Liver (tissue), 9 donors: ENCODE data around the gene SLC12A5. TPM values are rescaled to one million over a fixed set of nuclear protein-coding genes. Genes with fewer than 3 reads are reported as not detected.

Experiments
- DNase-seq: peaks from one replicate; pipeline ENCODE4 v3.0.0-alpha.2; 2017; ENCODE audit warnings: low spot score
- H3K27ac ChIP-seq, 2 donors: one replicate each; pipeline ENCODE4 v1.7.0; 2013; ENCODE audit warnings: inconsistent platforms in 2 of 2, low read length in 2 of 2, control low read depth in 1 of 2, low read depth in 1 of 2, mild to moderate bottlenecking in 1 of 2
- H3K27me3 ChIP-seq, 4 donors: one replicate each; pipeline versions ENCODE4 v1.6.1 to v1.7.0; 2013; ENCODE audit warnings: low read length in 3 of 4, inconsistent platforms in 1 of 4, mild to moderate bottlenecking in 1 of 4, moderate library complexity in 1 of 4; ENCODE audit not compliant: control insufficient read depth in 4 of 4, insufficient read depth in 4 of 4
- H3K36me3 ChIP-seq, 4 donors: one replicate each; pipeline versions ENCODE4 v1.6.1 to v1.7.0; 2013; ENCODE audit warnings: low read length in 3 of 4, mild to moderate bottlenecking in 3 of 4, low read depth in 1 of 4, moderate library complexity in 1 of 4; ENCODE audit not compliant: control insufficient read depth in 4 of 4, insufficient read depth in 3 of 4
- H3K4me1 ChIP-seq, 4 donors: one replicate each; pipeline versions ENCODE4 v1.6.1 to v1.7.0; 2013; ENCODE audit warnings: low read length in 3 of 4, mild to moderate bottlenecking in 3 of 4, moderate library complexity in 1 of 4; ENCODE audit not compliant: control insufficient read depth in 4 of 4, insufficient read depth in 4 of 4
- H3K4me3 ChIP-seq, 3 donors: one replicate each; pipeline versions ENCODE4 v1.6.1 to v1.7.0; 2013; ENCODE audit warnings: low read length in 3 of 3, control low read depth in 1 of 3, low read depth in 1 of 3, mild to moderate bottlenecking in 1 of 3
- H3K9ac ChIP-seq, 2 donors: one replicate each; pipeline ENCODE4 v1.7.0; 2013; ENCODE audit warnings: low read length in 2 of 2, mild to moderate bottlenecking in 2 of 2, moderate library complexity in 2 of 2, control low read depth in 1 of 2, low read depth in 1 of 2
- H3K9me3 ChIP-seq, 4 donors: one replicate each; pipeline versions ENCODE4 v1.6.1 to v1.7.0; 2013; ENCODE audit warnings: low read length in 3 of 4; ENCODE audit not compliant: control insufficient read depth in 4 of 4
- ATF3 ChIP-seq: IDR thresholded peaks from 2 replicates; pipeline ENCODE4 v1.6.1; 2016; ENCODE audit warnings: antibody characterized with exemption
- CTCF ChIP-seq: fragments of 150-350 bp; IDR thresholded peaks from 2 replicates; pipeline ENCODE4 v1.5.1; 2017; ENCODE audit warnings: improper control_type of control experiment, low read depth, low read length; ENCODE audit not compliant: missing input control
- EGR1 ChIP-seq, 2 donors: IDR thresholded peaks; 2 replicates each; pipeline ENCODE4 v1.6.1; 2016 to 2018; ENCODE audit warnings: antibody characterized with exemption in 2 of 2, low read depth in 2 of 2
- FOXA1 ChIP-seq: IDR thresholded peaks from 2 replicates; pipeline ENCODE4 v1.6.1; 2016; ENCODE audit warnings: antibody characterized with exemption
- FOXA2 ChIP-seq: IDR thresholded peaks from 2 replicates; pipeline ENCODE4 v1.6.1; 2016; ENCODE audit warnings: antibody characterized with exemption
- GABPA ChIP-seq, 2 donors: IDR thresholded peaks in 1 of 2; conservative IDR thresholded peaks in 1 of 2; 2 replicates each; pipeline ENCODE4 v1.6.1; 2016; ENCODE audit warnings: antibody characterized with exemption in 2 of 2, mild to moderate bottlenecking in 1 of 2, moderate library complexity in 1 of 2
- HNF4A ChIP-seq, 2 donors: conservative IDR thresholded peaks; 2 replicates each; pipeline ENCODE4 v1.6.1; 2016; ENCODE audit warnings: antibody characterized with exemption in 2 of 2, mild to moderate bottlenecking in 2 of 2
- HNF4G ChIP-seq: IDR thresholded peaks from 2 replicates; pipeline ENCODE4 v1.6.1; 2016; ENCODE audit warnings: antibody characterized with exemption
- JUND ChIP-seq, 2 donors: IDR thresholded peaks; 2 replicates each; pipeline ENCODE4 v1.6.1; 2016; ENCODE audit warnings: antibody characterized with exemption in 2 of 2
- MAX ChIP-seq: IDR thresholded peaks from 2 replicates; pipeline ENCODE4 v1.6.1; 2016; ENCODE audit warnings: antibody characterized with exemption
- NR2F2 ChIP-seq: IDR thresholded peaks from 2 replicates; pipeline ENCODE4 v1.6.1; 2016; ENCODE audit warnings: antibody characterized with exemption
- RAD21 ChIP-seq, 2 donors: IDR thresholded peaks; 2 replicates each; pipeline ENCODE4 v1.6.1; 2016; ENCODE audit warnings: antibody characterized with exemption in 2 of 2, mild to moderate bottlenecking in 2 of 2
- RXRA ChIP-seq, 2 donors: IDR thresholded peaks; 2 replicates each; pipeline ENCODE4 v1.6.1; 2017 to 2018; ENCODE audit warnings: antibody characterized with exemption in 2 of 2, mild to moderate bottlenecking in 1 of 2
- SP1 ChIP-seq: IDR thresholded peaks from 2 replicates; pipeline ENCODE4 v1.6.1; 2018; ENCODE audit warnings: antibody characterized with exemption, mild to moderate bottlenecking
- TAF1 ChIP-seq: conservative IDR thresholded peaks from 2 replicates; pipeline ENCODE4 v1.6.1; 2016; ENCODE audit warnings: antibody characterized with exemption, mild to moderate bottlenecking
- YY1 ChIP-seq: IDR thresholded peaks from 2 replicates; pipeline ENCODE4 v1.6.1; 2016; ENCODE audit warnings: antibody characterized with exemption, mild to moderate bottlenecking
- ZBTB33 ChIP-seq: IDR thresholded peaks from 2 replicates; pipeline ENCODE4 v1.6.1; 2016; ENCODE audit warnings: antibody characterized with exemption
- WGBS: extraction: QIAGEN DNeasy Blood & Tissue Kit; methylation state at CpG from one replicate; pipeline ENCODE4 v1.1.7; 2013; 5-methylcytosine and 5-hydroxymethylcytosine counted together
- polyA plus RNA-seq, 2 donors: library from polyadenylated mRNA; stranded (reverse) in 1 of 2; unstranded in 1 of 2; fragments of 200-250 nt in 1 of 2; fragments of >200 nt in 1 of 2; fragmentation: Nextera tagmentation in 1 of 2; extraction: Ambion mirVana in 1 of 2; gene quantifications; one replicate each; pipeline versions ENCODE4 v1.2.1 to v1.2.3, GENCODE V29; 2013 to 2015
- total RNA-seq, 2 donors: library from RNA; depleted of rRNA; stranded (reverse); fragments of >200 nt; gene quantifications; one replicate each; pipeline ENCODE4 v1.2.3, GENCODE V29; 2014
- TF ChIP-seq, protein P1 (sequence below): IDR thresholded peaks from 2 replicates; pipeline ENCODE4 v1.6.1; 2016; ENCODE audit warnings: antibody characterized with exemption, mild to moderate bottlenecking
- donor health status: healthy.
- donor health status: healthy.
- donor health status: healthy.
- donor health status: healthy.
- donor health status: healthy.

SLC12A5 gene
- total and polyA plus RNA-seq, 4 donors, result 0.33 to 1.5 TPM; not detected in 2

- no peak for TF ChIP-seq MAX
- TF ChIP-seq ATF3, result no peak
Observed at GRCh38 chr20:46065691-46066090, 36.7 kb downstream of the SLC12A5 start (continued).

- no peaks in the 10 kb centered on the region for H3K9me3 ChIP-seq
- no peak overlapping the region for H3K27ac ChIP-seq
- no peaks in the 10 kb centered on the region for H3K4me1 ChIP-seq
- no peaks in the 10 kb centered on the region for H3K27me3 ChIP-seq
- no peak for TF ChIP-seq SP1
- TF ChIP-seq HNF4G, result no peak
- TF ChIP-seq YY1, result no peak
- TF ChIP-seq FOXA2, result no peak
- no peak for TF ChIP-seq MAX
- no peak for TF ChIP-seq ZBTB33
- no peak for TF ChIP-seq HNF4A (conservative IDR thresholded peaks at IDR 0.05)
- no peak for TF ChIP-seq JUND (IDR thresholded peaks at IDR 0.05)
- TF ChIP-seq GABPA (IDR thresholded peaks at IDR 0.05 in 1 of 2, conservative IDR thresholded peaks at IDR 0.05 in 1 of 2), result no peak
- TF ChIP-seq ATF3, result no peak
- TF ChIP-seq NR2F2, result no peak
- no peak for TF ChIP-seq EGR1 (IDR thresholded peaks at IDR 0.05; ENCODE audit: low read depth in 2 of 2)
- TF ChIP-seq CTCF, result no peak
- no peak for TF ChIP-seq RAD21 (IDR thresholded peaks at IDR 0.05)
- TF ChIP-seq, protein P1, sequence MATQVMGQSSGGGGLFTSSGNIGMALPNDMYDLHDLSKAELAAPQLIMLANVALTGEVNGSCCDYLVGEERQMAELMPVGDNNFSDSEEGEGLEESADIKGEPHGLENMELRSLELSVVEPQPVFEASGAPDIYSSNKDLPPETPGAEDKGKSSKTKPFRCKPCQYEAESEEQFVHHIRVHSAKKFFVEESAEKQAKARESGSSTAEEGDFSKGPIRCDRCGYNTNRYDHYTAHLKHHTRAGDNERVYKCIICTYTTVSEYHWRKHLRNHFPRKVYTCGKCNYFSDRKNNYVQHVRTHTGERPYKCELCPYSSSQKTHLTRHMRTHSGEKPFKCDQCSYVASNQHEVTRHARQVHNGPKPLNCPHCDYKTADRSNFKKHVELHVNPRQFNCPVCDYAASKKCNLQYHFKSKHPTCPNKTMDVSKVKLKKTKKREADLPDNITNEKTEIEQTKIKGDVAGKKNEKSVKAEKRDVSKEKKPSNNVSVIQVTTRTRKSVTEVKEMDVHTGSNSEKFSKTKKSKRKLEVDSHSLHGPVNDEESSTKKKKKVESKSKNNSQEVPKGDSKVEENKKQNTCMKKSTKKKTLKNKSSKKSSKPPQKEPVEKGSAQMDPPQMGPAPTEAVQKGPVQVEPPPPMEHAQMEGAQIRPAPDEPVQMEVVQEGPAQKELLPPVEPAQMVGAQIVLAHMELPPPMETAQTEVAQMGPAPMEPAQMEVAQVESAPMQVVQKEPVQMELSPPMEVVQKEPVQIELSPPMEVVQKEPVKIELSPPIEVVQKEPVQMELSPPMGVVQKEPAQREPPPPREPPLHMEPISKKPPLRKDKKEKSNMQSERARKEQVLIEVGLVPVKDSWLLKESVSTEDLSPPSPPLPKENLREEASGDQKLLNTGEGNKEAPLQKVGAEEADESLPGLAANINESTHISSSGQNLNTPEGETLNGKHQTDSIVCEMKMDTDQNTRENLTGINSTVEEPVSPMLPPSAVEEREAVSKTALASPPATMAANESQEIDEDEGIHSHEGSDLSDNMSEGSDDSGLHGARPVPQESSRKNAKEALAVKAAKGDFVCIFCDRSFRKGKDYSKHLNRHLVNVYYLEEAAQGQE, result no peak
- no peak for TF ChIP-seq TAF1
- TF ChIP-seq RXRA (IDR thresholded peaks at IDR 0.05), result no peak
- no peak for TF ChIP-seq FOXA1
- no peak for DNase-seq
- WGBS, result 98% methylated on average over 20 of the region's 20 CpGs
- H3K36me3 ChIP-seq, result peaks cover 4 to 55% (median 50%) of the 10 kb centered on the region in 4 donors
- no peak overlapping the region for H3K4me3 ChIP-seq
- no peak overlapping the region for H3K9ac ChIP-seq
Observed at GRCh38 chr20:46070215-46070900, 41.3 kb downstream of the SLC12A5 start.
